Measurements from ENCODE around the gene CHST8. TPM values are rescaled to one million over a fixed set of nuclear protein-coding genes. Genes with fewer than 3 reads are reported as not detected.

Gene CHST8
- total RNA-seq, 1 donor from 2014 or later = 26.6 TPM

DNA sequence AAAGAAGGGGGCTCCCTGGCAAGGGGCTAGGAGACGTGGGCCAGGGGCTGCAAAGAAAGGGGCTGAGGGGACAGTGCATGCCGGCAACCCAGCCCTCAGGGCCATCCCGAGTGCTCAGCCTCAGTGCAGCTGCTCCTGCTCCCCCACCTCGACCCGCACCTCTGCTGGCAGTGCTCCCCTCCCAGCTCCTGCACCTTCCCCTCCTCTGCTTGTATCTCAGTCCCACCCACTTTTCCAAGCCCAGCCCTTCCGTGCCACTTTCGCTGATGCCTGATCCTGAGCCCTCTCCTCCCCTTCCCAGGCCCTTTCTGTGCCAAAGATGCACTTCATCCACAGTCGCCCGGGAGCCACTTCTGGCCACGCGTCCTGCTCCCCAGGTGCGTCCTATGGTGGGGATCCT, 105.0 kb downstream of the CHST8 start:
- Mint-ChIP-seq H3K4me1 (no peaks in the 10 kb centered on the region), H3K27me3 (ENCODE audit: low read depth) (peaks cover 11% of the 10 kb centered on the region), H3K27ac (no peak overlapping the region), H3K9me3 (no peaks in the 10 kb centered on the region), H3K36me3 (peaks cover 4% of the 10 kb centered on the region), H3K4me3 (no peak overlapping the region)
- no peak for DNase-seq (ENCODE audit: low spot score in 2 of 2, unreplicated experiment in 2 of 2)
- TF ChIP-seq, protein P1, sequence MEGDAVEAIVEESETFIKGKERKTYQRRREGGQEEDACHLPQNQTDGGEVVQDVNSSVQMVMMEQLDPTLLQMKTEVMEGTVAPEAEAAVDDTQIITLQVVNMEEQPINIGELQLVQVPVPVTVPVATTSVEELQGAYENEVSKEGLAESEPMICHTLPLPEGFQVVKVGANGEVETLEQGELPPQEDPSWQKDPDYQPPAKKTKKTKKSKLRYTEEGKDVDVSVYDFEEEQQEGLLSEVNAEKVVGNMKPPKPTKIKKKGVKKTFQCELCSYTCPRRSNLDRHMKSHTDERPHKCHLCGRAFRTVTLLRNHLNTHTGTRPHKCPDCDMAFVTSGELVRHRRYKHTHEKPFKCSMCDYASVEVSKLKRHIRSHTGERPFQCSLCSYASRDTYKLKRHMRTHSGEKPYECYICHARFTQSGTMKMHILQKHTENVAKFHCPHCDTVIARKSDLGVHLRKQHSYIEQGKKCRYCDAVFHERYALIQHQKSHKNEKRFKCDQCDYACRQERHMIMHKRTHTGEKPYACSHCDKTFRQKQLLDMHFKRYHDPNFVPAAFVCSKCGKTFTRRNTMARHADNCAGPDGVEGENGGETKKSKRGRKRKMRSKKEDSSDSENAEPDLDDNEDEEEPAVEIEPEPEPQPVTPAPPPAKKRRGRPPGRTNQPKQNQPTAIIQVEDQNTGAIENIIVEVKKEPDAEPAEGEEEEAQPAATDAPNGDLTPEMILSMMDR (IDR thresholded peaks at IDR 0.05; ENCODE audit: unreplicated experiment) = no peak

DNA sequence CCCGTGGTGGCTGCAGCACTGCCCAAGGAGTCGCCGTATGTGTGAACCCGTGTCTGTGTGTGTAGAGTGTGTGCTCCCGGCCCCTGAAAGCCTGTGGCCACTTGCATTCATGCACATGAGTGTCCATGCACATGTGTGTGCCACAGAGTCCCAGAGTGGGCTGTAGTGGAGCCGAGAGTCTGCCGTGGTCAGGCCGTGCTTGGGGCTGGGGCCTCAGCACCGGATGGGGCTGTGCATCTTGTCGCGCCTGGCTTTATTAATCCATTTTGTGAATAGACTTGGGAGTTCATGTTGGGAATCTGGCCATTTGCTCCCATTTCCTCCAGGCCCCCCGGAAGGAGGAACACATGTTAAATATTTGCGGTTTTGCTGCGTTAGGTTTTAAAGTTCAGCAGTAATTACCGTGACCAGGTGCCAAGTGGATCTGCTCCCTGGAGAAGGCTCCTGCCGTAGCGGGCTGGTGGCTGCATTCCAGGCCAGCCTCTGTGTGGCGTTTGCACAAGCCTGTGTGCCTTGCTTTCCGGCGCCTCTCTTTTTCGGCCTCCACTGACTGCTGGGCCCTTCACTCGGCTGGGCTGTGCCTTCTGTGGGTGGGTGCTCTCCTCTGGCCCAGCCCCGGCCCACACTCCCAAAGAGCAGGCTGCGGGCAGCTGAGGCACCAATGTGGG, 105.7 kb downstream of the CHST8 start:
- peaks cover 11% of the 10 kb centered on the region for H3K27me3 Mint-ChIP-seq (ENCODE audit: low read depth)
- no peak overlapping the region for H3K27ac Mint-ChIP-seq
- TF ChIP-seq, protein P1 (IDR thresholded peaks at IDR 0.05; ENCODE audit: unreplicated experiment) = no peak
- DNase-seq (ENCODE audit: low spot score in 2 of 2, unreplicated experiment in 2 of 2) = no peak
- no peaks in the 10 kb centered on the region for H3K9me3 Mint-ChIP-seq
- H3K4me3 Mint-ChIP-seq = no peak overlapping the region
- H3K36me3 Mint-ChIP-seq = peaks cover 4% of the 10 kb centered on the region
- no peaks in the 10 kb centered on the region for H3K4me1 Mint-ChIP-seq

DNA sequence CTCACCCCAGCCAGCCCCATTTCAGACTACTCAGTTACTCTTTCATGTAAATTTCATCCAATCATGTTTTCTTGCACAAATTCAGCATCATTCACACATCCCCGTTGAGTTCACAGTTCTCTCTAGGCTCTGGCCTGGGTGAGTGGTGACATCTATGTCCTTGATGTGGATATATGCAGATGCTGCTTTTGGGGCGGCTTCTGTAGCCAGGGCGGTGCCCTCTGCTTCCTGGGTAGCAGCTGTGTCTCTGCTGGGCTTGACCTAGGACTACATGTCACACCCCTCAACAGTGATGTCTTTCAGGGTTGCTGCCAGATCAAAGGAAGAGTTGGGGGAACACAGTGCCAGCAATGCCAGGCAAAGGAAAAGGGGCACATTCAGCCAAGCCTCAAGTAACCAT, 106.4 kb downstream of the CHST8 start:
- H3K4me1 Mint-ChIP-seq = no peaks in the 10 kb centered on the region
- H3K4me3 Mint-ChIP-seq = no peak overlapping the region
- H3K9me3 Mint-ChIP-seq = no peaks in the 10 kb centered on the region
- H3K36me3 Mint-ChIP-seq = peaks cover 4% of the 10 kb centered on the region
- TF ChIP-seq, protein P1 (IDR thresholded peaks at IDR 0.05; ENCODE audit: unreplicated experiment) = no peak
- H3K27ac Mint-ChIP-seq = no peak overlapping the region
- H3K27me3 Mint-ChIP-seq (ENCODE audit: low read depth) = peaks cover 11% of the 10 kb centered on the region
- no peak for DNase-seq (ENCODE audit: low spot score in 2 of 2, unreplicated experiment in 2 of 2)

DNA sequence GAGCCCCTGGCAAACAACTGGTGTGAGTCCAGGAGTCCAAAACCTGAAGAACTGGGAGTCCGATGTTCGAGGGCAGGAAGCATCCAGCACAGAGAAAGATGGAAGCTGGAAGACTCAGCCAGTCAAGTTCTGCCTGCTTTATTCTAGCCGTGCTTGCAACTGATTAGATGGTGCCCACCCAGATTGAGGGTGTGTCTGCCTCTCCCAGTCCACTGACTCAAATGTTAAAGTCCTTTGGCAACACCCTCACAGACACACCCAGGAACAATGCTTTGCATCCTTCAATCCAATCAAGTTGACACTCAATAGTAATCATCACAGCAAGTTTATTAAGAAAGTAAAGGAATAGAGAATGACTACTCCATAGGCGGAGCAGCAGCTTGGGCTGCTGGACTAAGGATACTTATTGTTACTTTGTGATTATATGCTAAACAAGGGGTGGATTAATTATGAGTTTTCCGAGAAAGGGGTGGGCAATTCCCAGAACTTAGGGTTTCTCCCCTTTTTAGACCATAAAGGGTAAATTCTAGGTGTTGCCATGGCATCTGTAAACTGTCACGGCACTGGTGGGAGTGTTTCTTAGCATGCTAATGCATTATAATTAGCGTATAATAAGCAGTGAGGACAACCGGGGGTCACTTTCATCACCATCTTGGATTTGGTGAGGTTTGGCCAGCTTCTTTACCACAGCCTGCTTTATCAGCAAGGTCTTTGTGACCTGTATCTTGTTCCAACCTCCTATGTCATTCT, 109.3 kb downstream of the CHST8 start:
- H3K36me3 Mint-ChIP-seq = peaks cover 4% of the 10 kb centered on the region
- no peak overlapping the region for H3K27ac Mint-ChIP-seq
- DNase-seq (ENCODE audit: low spot score in 2 of 2, unreplicated experiment in 2 of 2) = no peak
- TF ChIP-seq, protein P1 (IDR thresholded peaks at IDR 0.05; ENCODE audit: unreplicated experiment) = no peak
- H3K4me1 Mint-ChIP-seq = no peaks in the 10 kb centered on the region
- peaks cover 19% of the 10 kb centered on the region for H3K27me3 Mint-ChIP-seq (ENCODE audit: low read depth)
- no peak overlapping the region for H3K4me3 Mint-ChIP-seq
- no peaks in the 10 kb centered on the region for H3K9me3 Mint-ChIP-seq

DNA sequence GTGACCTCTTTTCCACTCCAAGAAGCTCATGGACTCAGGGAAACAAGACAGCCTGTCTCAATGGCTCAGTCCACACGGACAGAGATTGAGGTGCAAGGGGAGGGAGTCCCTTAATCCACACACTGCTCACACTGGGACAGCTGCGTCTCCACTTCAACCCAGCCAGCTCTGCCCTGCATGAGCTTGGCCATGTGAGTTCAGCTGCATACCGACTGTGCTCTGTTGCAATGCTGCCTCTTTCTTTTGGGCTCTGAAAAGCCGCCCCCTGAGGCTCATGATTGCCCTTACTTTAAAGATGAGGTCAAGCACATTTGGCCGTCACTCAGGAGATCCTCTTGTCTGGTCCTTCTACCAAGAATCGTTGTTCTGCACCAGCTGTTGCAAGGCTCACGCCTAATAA, 110.1 kb downstream of the CHST8 start:
- Mint-ChIP-seq H3K4me3 (no peak overlapping the region), H3K27ac (no peak overlapping the region), H3K9me3 (no peaks in the 10 kb centered on the region), H3K4me1 (no peaks in the 10 kb centered on the region), H3K36me3 (peaks cover 4% of the 10 kb centered on the region), H3K27me3 (ENCODE audit: low read depth) (peaks cover 22% of the 10 kb centered on the region)
- no peak for DNase-seq (ENCODE audit: low spot score in 2 of 2, unreplicated experiment in 2 of 2)
- TF ChIP-seq, protein P1 (IDR thresholded peaks at IDR 0.05; ENCODE audit: unreplicated experiment) = no peak

Measured in mesothelial cell of epicardium (in vitro differentiated cells).